ENCODE results near the gene SIK3. TPM values are rescaled to one million over a fixed set of nuclear protein-coding genes. Genes with fewer than 3 reads are reported as not detected.

The SIK3 gene
- total RNA-seq, 4 donors from 2014 or later: 45.0 to 70.2 (median 48.8) TPM

DNA sequence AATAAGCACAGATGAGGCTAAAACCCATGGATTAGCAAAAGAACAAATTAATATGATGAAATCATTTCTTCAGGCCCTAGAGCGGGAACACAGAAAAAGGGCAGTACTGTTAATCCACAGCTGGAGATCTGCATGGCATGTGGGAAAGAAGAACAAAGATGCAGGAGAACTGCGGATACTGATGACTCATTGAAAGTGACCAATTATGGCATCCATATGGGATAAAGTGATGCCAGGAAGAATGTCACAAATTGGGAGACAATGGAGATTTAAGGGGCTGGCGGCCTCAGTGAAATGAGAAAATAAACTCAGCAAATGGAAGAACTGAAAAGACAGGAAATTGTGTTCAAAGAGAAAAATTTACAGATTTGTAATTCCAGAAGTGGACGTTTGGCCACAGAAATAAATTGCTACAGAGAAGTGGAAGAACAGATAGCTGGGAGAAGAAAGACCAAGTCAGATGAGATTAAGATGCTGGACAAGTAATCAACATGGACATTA is 39.4 kb downstream of the SIK3 start:
- Histone ChIP-seq H3K27ac (peak overlapping the region in 1 of 4 donors; percentile 68), H3K36me3 (no peaks in the 10 kb centered on the region), H3K4me3 (no peak overlapping the region), H3K9me3 (no peaks in the 10 kb centered on the region), H3K27me3 (no peaks in the 10 kb centered on the region), H3K4me1 (peaks cover 0 to 39% (median 8%) of the 10 kb centered on the region in 4 donors)
- no peak for TF ChIP-seq CTCF (IDR thresholded peaks at IDR 0.05)
- no peak for DNase-seq (ENCODE audit: low spot score in 2 of 2)
- WGBS, 2 donors: 43 to 58% methylated on average over 4 of the region's 4 CpGs

DNA sequence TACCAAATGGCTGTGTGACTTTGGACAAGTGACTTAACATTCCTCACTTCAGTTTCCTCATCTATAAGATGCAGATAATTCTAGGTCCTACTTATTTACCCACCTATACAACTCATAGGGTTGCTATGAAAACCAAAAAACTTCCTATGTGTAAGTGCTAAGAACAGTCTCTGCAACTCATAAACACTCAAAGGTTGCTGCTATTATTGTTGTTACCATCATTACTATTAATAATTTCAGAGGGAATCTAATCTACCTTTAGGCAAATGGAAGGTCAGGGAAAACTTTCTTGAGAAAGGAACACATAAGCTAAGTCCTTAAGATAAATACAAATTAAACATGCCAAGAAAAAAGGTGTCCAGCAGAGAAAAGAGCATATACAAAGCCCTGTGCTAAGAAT is 40.5 kb downstream of the SIK3 start:
- Histone ChIP-seq H3K4me1 (peaks cover 0 to 29% (median 8%) of the 10 kb centered on the region in 4 donors), H3K4me3 (no peak overlapping the region), H3K27ac (peak overlapping the region in 1 of 4 donors; percentile 68), H3K36me3 (no peaks in the 10 kb centered on the region), H3K9me3 (no peaks in the 10 kb centered on the region), H3K27me3 (no peaks in the 10 kb centered on the region)
- TF ChIP-seq CTCF (IDR thresholded peaks at IDR 0.05) (no peak), POLR2A (IDR thresholded peaks at IDR 0.05) (no peak), EP300 (IDR thresholded peaks at IDR 0.05) (no peak)
- DNase-seq (ENCODE audit: low spot score in 2 of 2): no peak

DNA sequence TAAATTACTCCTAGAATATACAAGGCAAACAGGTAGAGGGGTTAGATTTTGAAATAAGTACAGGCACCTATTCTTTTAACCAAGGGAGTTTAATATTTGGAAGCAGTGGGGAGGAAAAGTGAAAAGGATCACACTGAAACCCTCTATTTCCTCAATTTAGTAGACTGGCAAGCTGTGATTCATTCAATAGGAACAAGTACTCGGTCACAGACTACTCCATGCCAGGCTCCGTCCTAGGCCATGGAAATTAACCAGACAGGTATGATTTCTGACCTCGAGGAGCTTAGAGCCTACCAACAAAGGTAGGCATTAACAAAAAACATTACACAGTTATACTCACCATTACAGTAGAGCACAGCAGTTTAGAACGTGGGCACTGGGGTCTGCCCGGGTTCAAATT is 40.9 kb downstream of the SIK3 start:
- no peaks in the 10 kb centered on the region for H3K36me3 ChIP-seq
- no peaks in the 10 kb centered on the region for H3K9me3 ChIP-seq
- no peak overlapping the region for H3K4me3 ChIP-seq
- DNase-seq (ENCODE audit: low spot score in 2 of 2): no peak
- WGBS, 2 donors: 91 to 95% methylated on average over 5 of the region's 5 CpGs
- H3K27me3 ChIP-seq: no peaks in the 10 kb centered on the region
- H3K4me1 ChIP-seq: peaks cover 0 to 25% (median 8%) of the 10 kb centered on the region in 4 donors
- peak overlapping the region in 1 of 4 donors; percentile 68 for H3K27ac ChIP-seq
- TF ChIP-seq CTCF (IDR thresholded peaks at IDR 0.05) (no peak), EP300 (IDR thresholded peaks at IDR 0.05) (no peak), POLR2A (IDR thresholded peaks at IDR 0.05) (no peak)

- no peak for DNase-seq (ENCODE audit: low spot score in 2 of 2)
- TF ChIP-seq EP300 (IDR thresholded peaks at IDR 0.05) (no peak), POLR2A (IDR thresholded peaks at IDR 0.05) (no peak), CTCF (IDR thresholded peaks at IDR 0.05) (no peak)
- H3K4me3 ChIP-seq: no peak overlapping the region
- 77 to 80% methylated on average over 5 of the region's 5 CpGs for WGBS, 2 donors
- H3K27me3 ChIP-seq: no peaks in the 10 kb centered on the region
- peaks cover 0 to 24% (median 8%) of the 10 kb centered on the region in 4 donors for H3K4me1 ChIP-seq
- no peak overlapping the region for H3K27ac ChIP-seq
- H3K36me3 ChIP-seq: no peaks in the 10 kb centered on the region
- no peaks in the 10 kb centered on the region for H3K9me3 ChIP-seq
Measured at GRCh38 chr11:117055469-117055868, 42.8 kb downstream of the SIK3 start.

- no peaks in the 10 kb centered on the region for H3K36me3 ChIP-seq
- no peak for DNase-seq (ENCODE audit: low spot score in 2 of 2)
- WGBS, 2 donors: 85 to 94% methylated on average over 1 of the region's 1 CpG
- H3K9me3 ChIP-seq: no peaks in the 10 kb centered on the region
- H3K4me1 ChIP-seq: peaks cover 0 to 19% (median 8%) of the 10 kb centered on the region in 4 donors
- H3K27me3 ChIP-seq: no peaks in the 10 kb centered on the region
- no peak overlapping the region for H3K27ac ChIP-seq
- H3K4me3 ChIP-seq: no peak overlapping the region
- TF ChIP-seq CTCF (IDR thresholded peaks at IDR 0.05): no peak
- no peak for TF ChIP-seq POLR2A (IDR thresholded peaks at IDR 0.05)
- TF ChIP-seq EP300 (IDR thresholded peaks at IDR 0.05): no peak
Measured at GRCh38 chr11:117054382-117054781, 43.8 kb downstream of the SIK3 start.
